Ascending aorta (tissue), 2 donors: ENCODE data around the gene EFCAB9. TPM values are rescaled to one million over a fixed set of nuclear protein-coding genes. Genes with fewer than 3 reads are reported as not detected.
"Not testable (repeated sequence)": the region's sequence is repeated elsewhere in the genome, so short reads cannot be mapped to it uniquely, and the experiment has no call there.

Source experiments
- DNase-seq, 2 donors: peaks; one replicate each; pipeline ENCODE4 v3.0.0-alpha.2; 2019; ENCODE audit warnings: low spot score in 2 of 2
- H3K27ac ChIP-seq, 2 donors: fragments of 200-600 bp; sonication (generic); one replicate each; pipeline ENCODE4 v1.5.1; 2016 to 2017; ENCODE audit warnings: mild to moderate bottlenecking in 1 of 2
- H3K27me3 ChIP-seq: fragments of 200-600 bp; sonication (generic); one replicate; pipeline ENCODE4 v1.5.1; 2017
- H3K36me3 ChIP-seq, 2 donors: fragments of 200-600 bp; sonication (generic); one replicate each; pipeline ENCODE4 v1.5.1; 2016
- H3K4me1 ChIP-seq, 2 donors: fragments of 200-600 bp; sonication (generic); one replicate each; pipeline ENCODE4 v1.5.1; 2016 to 2017; ENCODE audit warnings: mild to moderate bottlenecking in 1 of 2
- H3K4me3 ChIP-seq, 2 donors: fragments of 200-600 bp; sonication (generic); one replicate each; pipeline ENCODE4 v1.5.1; 2016 to 2017; ENCODE audit warnings: mild to moderate bottlenecking in 1 of 2
- H3K9me3 ChIP-seq, 2 donors: fragments of 200-600 bp; sonication (generic); one replicate each; pipeline ENCODE4 v1.5.1; 2016
- intact Hi-C: fragments of 100-400 bp; cut with DNase I; formaldehyde crosslinking; loops from one replicate; pipeline ENCODE4 v1.15.1; 2023
- total RNA-seq: library from RNA; depleted of rRNA; stranded (reverse); fragments of >200 nt; gene quantifications from one replicate; pipeline ENCODE4 v1.1.0, GENCODE V29; 2016
- TF ChIP-seq, protein P1 (sequence below), 3 experiments: fragments of 200-600 bp in 2 of 3; fragments of 450-650 bp in 1 of 3; sonication (generic) in 2 of 3; IDR thresholded peaks; one replicate each; pipeline ENCODE4 v1.5.1; 2016 to 2019; ENCODE audit warnings: antibody characterized with exemption in 3 of 3, mild to moderate bottlenecking in 1 of 3, moderate library complexity in 1 of 3

Gene EFCAB9
- total RNA-seq, 1 donor from 2014 or later = not detected

DNA sequence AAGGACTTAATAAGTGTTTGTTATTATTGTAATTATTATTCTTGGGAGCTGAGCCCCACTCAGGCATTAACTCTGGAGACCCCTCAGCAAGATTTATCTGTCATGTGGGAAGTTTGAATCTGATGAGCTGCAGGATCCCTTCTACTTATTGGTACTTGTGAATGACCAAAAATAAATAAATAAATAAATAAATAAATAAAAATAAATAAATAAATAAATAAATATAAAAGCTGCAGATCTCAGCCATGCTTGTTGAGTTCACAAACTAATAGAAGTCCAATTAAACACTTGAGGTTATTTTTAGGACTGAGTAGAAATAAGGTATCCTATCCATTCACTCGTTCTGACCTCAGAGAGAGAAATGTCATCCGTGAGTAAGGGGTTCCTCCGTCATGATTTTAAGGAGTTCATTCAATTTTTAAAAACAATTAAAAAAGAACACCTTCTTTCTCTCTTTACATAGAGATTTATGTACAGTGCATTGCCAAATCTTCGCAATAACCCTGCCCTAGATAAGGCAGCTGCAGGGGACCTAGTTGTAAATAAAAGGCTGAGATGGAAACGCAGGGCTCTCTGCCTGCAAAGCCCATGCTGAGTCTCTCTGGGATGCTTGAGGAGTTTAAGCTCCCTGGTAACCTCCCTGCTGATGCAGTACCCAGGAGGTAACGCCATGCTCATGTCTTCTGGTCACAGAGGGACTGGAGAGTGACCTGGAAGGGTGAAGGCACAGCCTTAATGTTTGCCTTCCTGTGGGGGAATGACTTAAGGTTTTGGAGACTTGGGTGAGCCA lies 1.2 kb downstream of the EFCAB9 start:
- no peak overlapping the region for H3K4me3 ChIP-seq
- H3K9me3 ChIP-seq = no peaks in the 10 kb centered on the region
- H3K27me3 ChIP-seq = no peaks in the 10 kb centered on the region
- no peaks in the 10 kb centered on the region for H3K4me1 ChIP-seq
- no peak for DNase-seq
- intact Hi-C loops = no loop called here
- TF ChIP-seq, protein P1, sequence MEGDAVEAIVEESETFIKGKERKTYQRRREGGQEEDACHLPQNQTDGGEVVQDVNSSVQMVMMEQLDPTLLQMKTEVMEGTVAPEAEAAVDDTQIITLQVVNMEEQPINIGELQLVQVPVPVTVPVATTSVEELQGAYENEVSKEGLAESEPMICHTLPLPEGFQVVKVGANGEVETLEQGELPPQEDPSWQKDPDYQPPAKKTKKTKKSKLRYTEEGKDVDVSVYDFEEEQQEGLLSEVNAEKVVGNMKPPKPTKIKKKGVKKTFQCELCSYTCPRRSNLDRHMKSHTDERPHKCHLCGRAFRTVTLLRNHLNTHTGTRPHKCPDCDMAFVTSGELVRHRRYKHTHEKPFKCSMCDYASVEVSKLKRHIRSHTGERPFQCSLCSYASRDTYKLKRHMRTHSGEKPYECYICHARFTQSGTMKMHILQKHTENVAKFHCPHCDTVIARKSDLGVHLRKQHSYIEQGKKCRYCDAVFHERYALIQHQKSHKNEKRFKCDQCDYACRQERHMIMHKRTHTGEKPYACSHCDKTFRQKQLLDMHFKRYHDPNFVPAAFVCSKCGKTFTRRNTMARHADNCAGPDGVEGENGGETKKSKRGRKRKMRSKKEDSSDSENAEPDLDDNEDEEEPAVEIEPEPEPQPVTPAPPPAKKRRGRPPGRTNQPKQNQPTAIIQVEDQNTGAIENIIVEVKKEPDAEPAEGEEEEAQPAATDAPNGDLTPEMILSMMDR (IDR thresholded peaks at IDR 0.05) = no peak
- H3K27ac ChIP-seq = no peak overlapping the region
- no peaks in the 10 kb centered on the region for H3K36me3 ChIP-seq

DNA sequence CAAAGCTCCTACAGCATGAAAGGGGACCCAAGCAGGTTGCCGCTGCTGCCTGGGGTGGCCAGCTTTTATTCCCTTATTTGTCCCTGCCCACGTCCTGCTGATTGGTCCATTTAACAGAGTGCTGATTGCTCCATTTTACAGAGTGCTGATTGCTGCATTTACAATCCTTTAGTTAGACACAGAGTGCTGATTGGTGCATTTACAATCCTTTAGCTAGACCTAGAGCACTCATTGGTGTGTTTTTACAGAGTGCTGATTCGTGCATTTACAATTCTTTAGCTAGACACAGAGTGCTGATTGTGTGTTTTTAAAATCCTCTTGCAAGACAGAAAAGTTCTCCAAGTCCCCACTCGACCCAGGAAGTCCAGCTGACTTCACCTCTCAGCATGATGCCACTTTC lies 3.8 kb downstream of the EFCAB9 start:
- H3K27ac ChIP-seq, intact Hi-C loops, DNase-seq, H3K9me3 ChIP-seq, H3K4me1 ChIP-seq, H3K27me3 ChIP-seq, H3K4me3 ChIP-seq, H3K36me3 ChIP-seq: not testable (repeated sequence)

DNA sequence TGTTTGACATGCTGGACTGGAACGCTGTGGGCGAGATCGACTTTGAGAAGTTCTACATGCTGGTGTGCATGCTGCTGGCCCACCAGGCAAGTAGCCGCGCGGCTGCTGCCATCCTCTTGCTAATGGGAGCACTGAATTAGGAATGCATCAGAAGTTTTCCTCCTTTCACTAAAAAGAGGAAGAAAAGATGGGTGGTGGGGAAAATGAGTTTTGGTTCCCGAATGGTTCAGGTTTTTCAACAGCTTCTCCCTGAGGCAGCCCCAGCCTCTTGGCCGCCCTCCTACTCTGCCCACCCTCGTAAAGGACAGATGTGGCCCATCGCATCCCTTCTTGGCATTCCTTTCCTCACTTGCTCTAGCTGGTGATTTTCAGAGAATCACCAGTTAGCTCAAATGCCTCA lies 5.5 kb downstream of the EFCAB9 start:
- intact Hi-C loops = no loop called here
- no peak overlapping the region for H3K27ac ChIP-seq
- no peaks in the 10 kb centered on the region for H3K9me3 ChIP-seq
- no peaks in the 10 kb centered on the region for H3K4me1 ChIP-seq
- DNase-seq = no peak
- H3K27me3 ChIP-seq = no peaks in the 10 kb centered on the region
- TF ChIP-seq, protein P1 (IDR thresholded peaks at IDR 0.05) = no peak
- H3K4me3 ChIP-seq = no peak overlapping the region
- no peaks in the 10 kb centered on the region for H3K36me3 ChIP-seq

DNA sequence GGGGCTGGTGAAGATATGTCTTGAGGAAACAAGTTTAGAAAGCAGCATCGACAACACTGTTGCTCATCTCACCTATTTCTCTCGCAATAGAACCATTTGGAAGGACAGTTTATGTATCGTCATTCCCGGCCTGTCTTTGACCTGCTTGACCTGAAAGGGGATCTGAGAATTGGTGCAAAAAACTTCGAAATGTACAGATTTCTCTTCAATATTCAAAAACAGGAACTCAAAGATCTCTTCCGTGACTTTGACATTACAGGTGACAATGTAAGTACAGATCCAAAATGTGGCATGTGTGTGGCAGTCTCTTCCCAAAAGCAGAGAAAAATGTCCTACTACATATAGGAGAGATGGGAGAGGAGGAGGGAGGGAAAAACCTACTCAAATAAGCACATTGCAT lies 6.5 kb downstream of the EFCAB9 start:
- Histone ChIP-seq H3K27ac (no peak overlapping the region), H3K4me1 (no peaks in the 10 kb centered on the region), H3K36me3 (no peaks in the 10 kb centered on the region), H3K27me3 (no peaks in the 10 kb centered on the region), H3K4me3 (no peak overlapping the region), H3K9me3 (no peaks in the 10 kb centered on the region)
- TF ChIP-seq, protein P1 (IDR thresholded peaks at IDR 0.05) = no peak
- intact Hi-C loops = no loop called here
- DNase-seq = no peak

DNA sequence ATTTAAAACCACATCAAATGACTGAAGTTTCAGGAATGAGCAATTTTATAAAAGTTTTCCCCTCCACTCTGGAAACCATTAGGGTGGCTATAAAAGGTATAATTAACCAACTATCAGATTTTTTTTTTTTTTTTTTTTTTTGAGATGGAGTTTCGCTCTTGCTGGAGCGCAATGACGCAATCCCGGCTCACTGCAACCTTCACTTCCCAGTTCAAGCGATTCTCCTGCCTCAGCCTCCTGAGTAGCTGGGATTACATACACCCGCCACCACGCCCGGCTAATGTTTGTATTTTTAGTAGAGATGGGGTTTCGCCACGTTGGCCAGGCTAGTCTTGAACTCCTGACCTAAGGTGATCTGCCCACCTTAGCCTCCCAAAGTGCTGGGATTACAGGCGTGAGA lies 12.0 kb downstream of the EFCAB9 start:
- peaks cover 0 to 12% of the 10 kb centered on the region in 2 donors for H3K36me3 ChIP-seq
- H3K27me3 ChIP-seq, H3K27ac ChIP-seq, H3K9me3 ChIP-seq, intact Hi-C loops, H3K4me3 ChIP-seq, DNase-seq, H3K4me1 ChIP-seq: not testable (repeated sequence)

DNA sequence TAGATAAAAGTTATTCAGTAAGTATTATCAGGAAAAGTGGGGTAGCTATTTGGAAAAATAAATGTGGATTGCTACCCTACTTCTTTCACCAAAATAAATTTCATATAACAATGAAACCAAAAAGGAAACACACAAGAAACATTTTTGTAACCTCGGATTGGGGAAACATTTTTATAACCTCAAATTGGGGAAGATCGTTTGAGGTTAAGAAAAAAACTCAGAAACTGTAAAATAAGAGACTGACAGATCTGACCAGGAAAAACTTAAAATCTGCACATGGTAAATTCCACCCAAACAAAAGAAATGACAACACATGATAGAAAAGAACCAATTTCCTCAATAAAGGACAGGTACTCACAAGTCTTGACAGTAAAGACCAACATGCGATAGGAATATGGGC lies 13.5 kb downstream of the EFCAB9 start:
- Histone ChIP-seq H3K4me1 (no peaks in the 10 kb centered on the region), H3K4me3 (no peak overlapping the region), H3K9me3 (no peaks in the 10 kb centered on the region), H3K27me3 (no peaks in the 10 kb centered on the region), H3K36me3 (peaks cover 5 to 21% of the 10 kb centered on the region in 2 donors), H3K27ac (no peak overlapping the region)
- TF ChIP-seq, protein P1 (IDR thresholded peaks at IDR 0.05) = no peak
- no peak for DNase-seq
- intact Hi-C loops = no loop called here

DNA sequence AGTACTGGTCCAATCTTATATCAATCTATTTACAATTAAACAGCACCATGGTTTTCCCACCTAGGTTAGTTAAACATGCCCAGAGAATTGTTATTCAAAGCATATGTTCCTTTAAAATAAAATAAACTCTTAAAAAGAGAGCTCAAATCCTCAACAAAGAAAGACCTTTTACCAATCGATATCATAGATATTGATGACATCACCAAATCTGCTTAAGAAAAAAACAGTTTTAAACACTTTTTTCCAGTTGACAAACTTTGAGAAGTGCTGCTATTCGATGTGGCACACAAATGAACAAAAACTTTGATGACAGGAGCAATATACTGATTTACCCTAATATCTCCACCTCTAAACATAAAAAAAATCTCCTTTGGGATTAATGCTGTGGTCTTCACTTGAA lies 15.7 kb downstream of the EFCAB9 start:
- Histone ChIP-seq H3K9me3 (no peaks in the 10 kb centered on the region), H3K36me3 (peaks cover 5 to 21% of the 10 kb centered on the region in 2 donors), H3K4me3 (no peak overlapping the region), H3K27me3 (no peaks in the 10 kb centered on the region), H3K4me1 (no peaks in the 10 kb centered on the region), H3K27ac (no peak overlapping the region)
- TF ChIP-seq, protein P1 (IDR thresholded peaks at IDR 0.05) = no peak
- intact Hi-C loops = no loop called here
- DNase-seq = no peak
